GM19023 (cell line): ENCODE results near the gene MBNL1.
A peak's percentile ranks its signal among the peaks of the same experiment; 100 is the strongest.

Experiments
- ATAC-seq: cut with Tn5 transposase; IDR thresholded peaks from one replicate; pipeline ENCODE4 v1.9.1; 2021; ENCODE audit warnings: mild to moderate bottlenecking, moderate library complexity; ENCODE audit not compliant: unreplicated experiment

The MBNL1 gene

DNA sequence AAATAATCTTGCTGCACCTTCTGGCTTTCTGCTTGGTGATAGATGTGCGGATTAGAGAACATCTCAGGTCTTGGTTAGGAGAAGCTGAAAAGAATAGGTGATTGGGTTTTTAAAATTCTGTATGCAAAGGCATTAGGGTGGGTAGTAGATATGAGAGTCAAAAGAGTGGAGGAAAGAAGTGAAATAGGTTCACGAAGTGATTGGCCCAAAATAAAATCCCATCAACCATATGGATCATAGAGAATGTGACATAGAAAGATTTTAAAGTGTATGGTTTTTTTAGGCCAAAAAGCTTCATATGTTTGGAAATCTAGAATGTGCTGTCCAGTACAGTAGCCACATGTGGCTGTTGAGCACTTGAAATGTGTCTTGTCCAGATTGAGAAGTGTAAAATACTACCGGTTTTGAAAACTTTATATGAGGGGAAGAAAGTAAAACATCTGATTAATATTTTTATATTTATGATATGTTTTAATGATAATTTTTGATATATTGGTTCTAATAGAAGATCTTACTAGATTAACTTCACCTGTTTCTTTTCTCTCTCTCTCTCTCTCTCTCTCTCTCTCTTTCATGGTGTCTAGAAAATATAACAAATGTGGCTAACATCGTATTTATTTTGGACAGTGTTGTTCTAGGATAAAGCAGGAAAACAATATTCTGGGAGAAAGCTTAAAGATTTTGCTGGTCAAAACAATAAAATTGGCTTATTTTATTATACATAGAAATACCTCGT, 2.9 kb downstream of the MBNL1 start:
- ATAC-seq = no peak

- ATAC-seq = no peak
Measured at GRCh38 chr3:152272771-152273242, 4.1 kb downstream of the MBNL1 start.

GRCh38 chr3:152276681-152277080, 8.0 kb downstream of the MBNL1 start:
- ATAC-seq = no peak

- ATAC-seq = no peak
Measured at GRCh38 chr3:152277198-152277597, 8.5 kb downstream of the MBNL1 start.

DNA sequence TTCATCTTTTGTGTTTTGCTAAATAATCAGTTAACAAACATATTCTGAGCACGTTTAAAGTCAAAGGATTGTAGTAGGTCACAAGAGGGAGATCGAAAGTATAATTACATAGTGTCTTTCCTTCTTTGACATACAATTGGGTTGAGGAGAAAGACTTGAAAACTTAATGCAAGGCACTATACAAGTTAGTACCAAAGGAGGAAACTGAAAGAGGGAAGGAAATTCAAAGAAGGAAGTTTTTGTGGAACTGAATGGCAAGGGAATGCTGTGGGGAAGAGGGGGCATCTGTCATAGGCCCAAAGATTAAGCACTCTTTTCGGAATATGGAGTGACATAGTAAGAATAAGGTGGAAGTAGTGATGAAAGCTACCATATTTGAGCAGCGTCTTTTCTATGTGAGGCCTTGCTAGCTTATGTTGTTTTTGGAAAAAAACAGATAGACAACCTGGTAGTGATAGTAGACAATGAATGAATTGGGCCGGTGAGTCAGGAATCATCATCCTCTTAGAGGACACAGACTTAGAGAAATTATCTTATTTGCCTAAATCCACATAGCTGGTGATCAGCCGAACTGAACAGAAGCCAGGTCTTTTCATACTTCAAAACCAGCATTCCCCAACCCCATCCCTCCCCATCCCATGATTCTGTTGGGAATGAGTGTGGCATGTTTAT, 10.2 kb downstream of the MBNL1 start:
- ATAC-seq = no peak

GRCh38 chr3:152279479-152279878, 10.8 kb downstream of the MBNL1 start:
- ATAC-seq = no peak

GRCh38 chr3:152280539-152280938, 11.8 kb downstream of the MBNL1 start:
- no peak for ATAC-seq

GRCh38 chr3:152281133-152281713, 12.5 kb downstream of the MBNL1 start:
- ATAC-seq = peak; percentile 77

- no peak for ATAC-seq
Measured at GRCh38 chr3:152282813-152283212, 14.1 kb downstream of the MBNL1 start.

DNA sequence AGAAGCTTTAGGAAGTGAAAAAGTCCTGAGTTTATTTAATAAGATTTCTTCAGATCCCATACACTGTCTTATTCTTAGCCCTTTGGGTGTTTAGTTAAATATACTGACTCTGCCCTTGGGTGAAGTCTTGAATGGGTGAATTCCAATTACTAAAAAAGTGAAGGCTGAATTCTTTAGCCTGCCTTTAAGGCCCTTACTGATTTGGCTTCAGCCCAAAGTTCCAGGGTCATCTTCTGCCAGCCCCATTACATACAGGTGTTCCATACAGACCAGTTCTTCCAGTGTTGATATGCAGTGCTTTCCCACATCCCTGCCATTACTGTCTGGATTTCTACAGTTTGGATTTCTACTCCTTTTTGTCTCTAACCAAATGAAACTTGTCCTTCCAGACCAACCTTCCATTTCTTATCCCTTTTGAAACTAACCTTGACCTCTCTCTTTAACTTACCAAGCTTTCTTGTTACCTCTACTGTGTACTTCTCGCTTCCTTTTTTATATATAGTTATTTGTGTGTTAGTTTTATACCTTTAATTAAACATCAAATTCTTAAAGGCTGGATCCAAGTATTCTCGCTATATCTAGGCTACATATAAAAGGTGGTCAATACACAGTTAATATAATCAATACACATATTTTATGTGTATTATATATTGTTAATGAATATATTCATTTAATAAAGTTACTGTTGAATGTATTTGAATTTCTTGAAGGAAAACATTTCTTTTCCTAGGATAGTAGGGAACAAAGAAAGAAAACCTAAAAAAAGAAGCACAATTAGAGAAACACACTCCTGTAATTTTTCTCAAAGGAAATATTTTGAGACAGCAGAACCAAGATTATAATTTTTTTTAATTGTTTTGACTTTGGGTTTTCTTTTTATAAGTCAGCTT, 15.0 kb downstream of the MBNL1 start:
- ATAC-seq = no peak

- no peak for ATAC-seq
Measured at GRCh38 chr3:152284906-152285305, 16.2 kb downstream of the MBNL1 start.

GRCh38 chr3:152285509-152285908, 16.8 kb downstream of the MBNL1 start:
- ATAC-seq = no peak

GRCh38 chr3:152287898-152288576, 19.3 kb downstream of the MBNL1 start:
- no peak for ATAC-seq

DNA sequence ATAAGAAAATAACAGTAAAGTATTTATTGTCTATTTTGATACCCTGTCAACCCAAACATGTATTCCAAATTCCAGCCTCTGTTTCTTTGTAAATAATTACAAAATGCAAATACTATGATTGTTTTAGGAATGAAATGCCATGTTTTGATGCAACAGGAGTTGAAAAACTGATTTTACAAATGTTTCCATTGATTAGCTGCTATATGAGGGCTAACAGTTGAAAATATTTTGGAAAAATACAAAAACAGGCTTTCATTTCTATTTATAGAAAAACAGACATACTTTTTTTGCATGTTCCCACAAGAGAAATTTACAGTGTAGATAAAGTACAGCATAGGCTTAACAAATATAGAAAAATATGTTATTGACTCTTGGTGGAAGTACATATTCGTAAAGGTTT, 20.0 kb downstream of the MBNL1 start:
- no peak for ATAC-seq

DNA sequence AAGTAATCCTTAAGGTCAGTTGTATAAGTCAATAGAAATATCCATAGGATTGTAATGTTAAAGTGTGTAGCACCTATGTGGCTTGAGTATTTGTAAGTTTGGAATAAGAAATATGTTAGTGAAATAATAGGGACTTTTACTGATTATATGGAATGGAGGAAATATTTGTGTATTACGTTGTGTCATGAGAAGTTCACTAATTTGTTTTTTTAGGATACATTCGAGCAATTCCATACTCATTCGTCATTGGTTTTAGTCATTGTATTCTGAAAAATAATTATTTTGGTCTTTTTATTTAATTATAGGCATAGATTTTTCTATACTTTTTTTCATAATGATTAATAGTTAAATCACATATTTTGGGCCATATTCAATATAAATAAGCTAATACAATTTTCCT, 21.0 kb downstream of the MBNL1 start:
- ATAC-seq = no peak

DNA sequence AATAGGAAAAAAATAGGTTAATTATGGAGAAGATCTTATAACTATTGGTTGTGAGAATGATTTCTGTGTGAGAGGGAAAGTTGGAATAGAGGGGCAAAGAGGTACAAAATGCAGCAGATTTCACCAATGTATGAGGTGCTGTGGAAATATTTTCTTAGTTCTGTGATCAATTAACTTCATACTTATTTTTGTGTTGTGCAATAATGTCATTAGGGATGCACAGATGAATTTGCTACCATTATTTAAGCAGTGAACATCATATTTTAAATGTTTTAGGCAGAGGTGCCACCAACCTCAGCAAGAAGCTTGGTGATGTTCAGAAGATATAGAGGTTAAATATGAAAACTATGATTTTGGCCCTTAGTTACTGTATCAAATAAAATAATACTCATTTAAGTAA, 21.6 kb downstream of the MBNL1 start:
- no peak for ATAC-seq

DNA sequence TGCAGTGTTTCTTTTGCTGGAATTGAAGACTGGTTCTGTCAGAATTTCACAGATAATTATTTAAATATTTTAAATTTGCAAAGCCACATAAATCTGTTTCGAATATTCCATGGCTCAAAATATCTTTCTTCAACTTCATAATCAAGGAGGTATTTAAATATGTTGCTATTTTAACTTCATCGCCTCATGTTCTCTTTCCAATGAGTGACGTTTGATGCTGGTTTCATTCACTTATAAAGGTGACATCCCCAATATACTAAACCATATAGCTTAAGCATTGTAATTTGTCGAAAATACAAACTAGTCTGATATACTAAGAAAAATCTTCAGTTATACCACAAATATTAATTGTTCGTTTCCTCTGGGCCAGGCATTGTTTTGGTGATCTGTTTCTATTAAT, 22.5 kb downstream of the MBNL1 start:
- ATAC-seq = no peak

DNA sequence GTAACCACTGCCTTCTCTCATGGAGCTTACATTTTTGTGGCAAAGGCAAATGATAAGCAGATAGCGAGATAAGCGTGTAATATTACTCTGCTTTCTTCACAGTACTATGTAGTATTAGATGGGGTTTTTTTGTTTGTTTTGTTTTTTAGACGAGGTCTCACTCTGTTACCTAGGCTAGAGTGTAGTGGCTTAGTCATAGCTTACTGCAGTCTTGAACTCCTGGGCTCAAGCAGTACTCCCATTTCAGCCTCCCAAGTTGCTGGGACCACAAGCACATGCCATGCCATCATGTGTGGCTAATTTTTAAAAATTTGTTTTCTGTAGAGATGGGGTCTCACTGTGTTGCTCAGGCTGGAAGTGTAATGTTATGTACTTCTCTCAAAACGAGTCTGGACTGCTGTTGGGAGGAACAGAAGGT, 22.9 kb downstream of the MBNL1 start:
- ATAC-seq = no peak

GRCh38 chr3:152292366-152292765, 23.6 kb downstream of the MBNL1 start:
- no peak for ATAC-seq

DNA sequence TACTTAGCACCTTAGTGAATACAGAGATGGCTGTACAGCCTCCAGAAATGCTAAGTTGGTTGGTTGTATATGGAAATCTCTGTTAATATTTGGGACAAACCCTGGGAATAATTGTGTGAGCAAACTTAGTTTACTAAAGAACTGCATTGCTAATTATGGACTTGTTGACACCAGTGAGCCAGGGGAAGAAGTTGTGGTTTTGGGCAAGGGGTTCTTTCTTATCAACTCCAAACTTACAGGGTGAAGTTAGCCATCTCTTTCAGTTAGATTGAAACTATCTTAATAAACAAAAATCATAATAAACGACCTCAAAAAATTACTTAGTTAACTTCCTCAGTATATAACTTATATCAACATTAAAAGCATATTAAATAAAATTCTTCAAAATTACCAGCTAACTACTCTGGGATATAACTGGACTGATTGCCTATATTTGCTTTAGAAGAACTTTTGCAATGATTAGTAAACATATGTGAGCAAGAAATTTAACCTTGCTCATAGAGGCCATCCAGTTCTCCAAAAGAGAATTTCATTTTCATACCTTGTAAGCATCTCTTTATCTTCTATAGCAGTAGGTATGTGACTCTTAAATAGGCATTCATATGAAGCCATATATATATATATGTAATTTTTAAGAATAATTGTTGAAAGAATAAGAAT, 24.7 kb downstream of the MBNL1 start:
- ATAC-seq = no peak
